Naive thymus-derived CD4-positive, alpha-beta T cell (primary cell): ENCODE measurements around the gene KCNH6. TPM values are rescaled to one million over a fixed set of nuclear protein-coding genes. Genes with fewer than 3 reads are reported as not detected.

ENCODE experiments used
- ATAC-seq: fragments of 150-1000 bp; cut with Tn5 transposase; 2 replicates; pipeline ENCODE4 v1.10.0; 2021; ENCODE audit warnings: mild to moderate bottlenecking, moderate library complexity
- CTCF ChIA-PET: fragments of 350-600 bp; sonication (Branson Sonifier 250); formaldehyde crosslinking; loops from one replicate; lab custom pipeline; 2021; ENCODE audit warnings: antibody characterized with exemption; lab: Charles Lee
- POLR2A ChIA-PET: fragments of 350-600 bp; sonication (Branson Sonifier 250); formaldehyde crosslinking; loops from one replicate; lab custom pipeline; 2021; ENCODE audit warnings: antibody characterized with exemption, inconsistent platforms; lab: Charles Lee
- DNase-seq, 9 donors: peaks; one replicate each; pipeline versions ENCODE4 v3.0.0 to v3.0.0-alpha.2; 2020 to 2022; ENCODE audit warnings: mixed read lengths in 1 of 9
- H3K27ac ChIP-seq: one replicate; pipeline ENCODE4 v1.7.0; 2013; ENCODE audit warnings: mild to moderate bottlenecking, low read depth, low read length, moderate library complexity
- H3K27me3 ChIP-seq, 2 donors: one replicate each; pipeline ENCODE4 v1.7.0; 2013; ENCODE audit warnings: low read length in 2 of 2, mild to moderate bottlenecking in 2 of 2, moderate library complexity in 2 of 2; ENCODE audit not compliant: control insufficient read depth in 2 of 2, insufficient read depth in 2 of 2
- H3K36me3 ChIP-seq, 3 experiments: 1 replicate in 2 of 3; 2 replicates in 1 of 3; pipeline ENCODE4 v1.7.0; 2013; ENCODE audit warnings: low read length in 3 of 3, mild to moderate bottlenecking in 3 of 3, moderate library complexity in 1 of 3; ENCODE audit not compliant: insufficient read depth in 3 of 3, control insufficient read depth in 2 of 3
- H3K4me1 ChIP-seq, 2 donors: one replicate each; pipeline ENCODE4 v1.7.0; 2013; ENCODE audit warnings: low read length in 2 of 2, mild to moderate bottlenecking in 2 of 2, moderate library complexity in 1 of 2; ENCODE audit not compliant: control insufficient read depth in 2 of 2, insufficient read depth in 2 of 2
- H3K4me3 ChIP-seq: 2 replicates; pipeline ENCODE4 v1.7.0; 2013; ENCODE audit warnings: mild to moderate bottlenecking, low read length
- H3K9me3 ChIP-seq, 3 experiments: 1 replicate in 2 of 3; 2 replicates in 1 of 3; pipeline ENCODE4 v1.7.0; 2013; ENCODE audit warnings: low read length in 3 of 3; ENCODE audit not compliant: control insufficient read depth in 2 of 3
- H3K27ac Mint-ChIP-seq, 9 donors: one replicate each; pipeline ENCODE4 v1.8.0; 2020 to 2022; ENCODE audit warnings: mixed read lengths in 9 of 9, mild to moderate bottlenecking in 8 of 9, moderate library complexity in 5 of 9, inconsistent platforms in 2 of 9
- H3K27me3 Mint-ChIP-seq, 5 donors: one replicate each; pipeline ENCODE4 v1.8.0; 2021 to 2022; ENCODE audit warnings: mixed read lengths in 5 of 5, mild to moderate bottlenecking in 1 of 5
- H3K36me3 Mint-ChIP-seq, 5 donors: one replicate each; pipeline ENCODE4 v1.8.0; 2020 to 2022; ENCODE audit warnings: mixed read lengths in 5 of 5, mild to moderate bottlenecking in 3 of 5, inconsistent platforms in 1 of 5
- H3K4me1 Mint-ChIP-seq, 7 donors: one replicate each; pipeline ENCODE4 v1.8.0; 2020 to 2022; ENCODE audit warnings: mixed read lengths in 7 of 7, mild to moderate bottlenecking in 3 of 7, inconsistent platforms in 1 of 7
- H3K4me3 Mint-ChIP-seq, 10 donors: one replicate each; pipeline ENCODE4 v1.8.0; 2020 to 2022; ENCODE audit warnings: mild to moderate bottlenecking in 10 of 10, mixed read lengths in 10 of 10, moderate library complexity in 6 of 10, inconsistent platforms in 2 of 10
- H3K9me3 Mint-ChIP-seq, 11 donors: one replicate each; pipeline ENCODE4 v1.8.0; 2020 to 2022; ENCODE audit warnings: mixed read lengths in 11 of 11, mild to moderate bottlenecking in 4 of 11, inconsistent platforms in 1 of 11, moderate library complexity in 1 of 11
- intact Hi-C, 2 donors: fragments of 100-400 bp; cut with micrococcal nuclease; formaldehyde crosslinking; loops; one replicate each; pipeline ENCODE4 v1.15.1; 2023
- polyA plus RNA-seq, 2 donors: library from polyadenylated mRNA; unstranded; fragments of 300-500 nt; fragmentation: Illumina TruSeq; gene quantifications; one replicate each; pipeline ENCODE4 v1.2.3, GENCODE V29; 2021
- total RNA-seq, 6 experiments: library from RNA in 5 of 6; stranded (reverse) in 5 of 6; gene quantifications; 1 replicate in 5 of 6; 2 replicates in 1 of 6; pipeline ENCODE4 v1.2.3 and lab custom pipeline; 2021 to 2026

KCNH6 gene
- total and polyA plus RNA-seq, 7 experiments from 2014 or later: not detected

DNA sequence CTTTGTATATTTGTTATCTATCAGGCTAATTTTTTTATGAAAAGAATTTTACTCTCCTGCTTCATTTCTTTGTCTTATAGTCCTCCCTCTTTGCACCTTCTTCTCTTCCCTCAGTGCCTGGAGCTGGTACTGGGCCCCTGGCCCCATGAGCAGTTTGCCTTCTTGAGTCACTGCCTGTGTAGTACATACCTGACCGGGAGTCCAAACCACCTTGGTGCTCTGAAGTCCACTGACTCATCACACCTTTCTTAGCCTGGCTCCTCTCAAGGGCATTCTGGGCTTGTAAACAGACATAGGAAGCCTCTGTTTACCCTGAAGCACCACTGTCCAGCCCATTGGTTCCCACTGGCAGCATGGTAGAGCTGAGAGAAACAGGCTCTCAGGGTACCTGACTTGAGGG is 66.5 kb downstream of the KCNH6 start:
- Mint-ChIP-seq H3K36me3 (peaks cover 8 to 60% (median 27%) of the 10 kb centered on the region in 5 donors), H3K4me1 (peaks cover 10 to 14% (median 11%) of the 10 kb centered on the region in 7 donors), H3K27me3 (no peaks in the 10 kb centered on the region), H3K4me3 (no peak overlapping the region), H3K9me3 (no peaks in the 10 kb centered on the region), H3K27ac (peak overlapping the region in 6 of 9 donors; percentile 35 to 71 (median 58))
- POLR2A ChIA-PET: interaction anchor here (0.6 kb wide), 1 partner anchor 933 kb away, joined by 3 read pairs; no protein-coding TSS in a partner anchor
- DNase-seq: no peak
- Histone ChIP-seq H3K4me3 (no peak overlapping the region), H3K27ac (no peak overlapping the region), H3K36me3 (peaks cover 19 to 73% (median 21%) of the 10 kb centered on the region in 3 experiments), H3K4me1 (peaks cover 0 to 10% of the 10 kb centered on the region in 2 donors), H3K27me3 (no peaks in the 10 kb centered on the region), H3K9me3 (no peaks in the 10 kb centered on the region)
- CTCF ChIA-PET: interaction anchor here (0.6 kb wide), 1 partner anchor 105 kb away, joined by 5 read pairs; no protein-coding TSS in a partner anchor
- intact Hi-C loops: no loop called here
- ATAC-seq: no peak

- Mint-ChIP-seq H3K4me1 (peaks cover 0 to 10% (median 3%) of the 10 kb centered on the region in 7 donors), H3K27me3 (no peaks in the 10 kb centered on the region), H3K27ac (peak overlapping the region in 1 of 9 donors; percentile 63), H3K9me3 (no peaks in the 10 kb centered on the region), H3K36me3 (peaks cover 8 to 46% (median 21%) of the 10 kb centered on the region in 5 donors), H3K4me3 (no peak overlapping the region)
- CTCF ChIA-PET: no interaction called here
- ATAC-seq: no peak
- H3K36me3 ChIP-seq: peaks cover 17 to 48% (median 19%) of the 10 kb centered on the region in 3 experiments
- H3K27me3 ChIP-seq: no peaks in the 10 kb centered on the region
- H3K4me1 ChIP-seq: peaks cover 0 to 13% of the 10 kb centered on the region in 2 donors
- no peaks in the 10 kb centered on the region for H3K9me3 ChIP-seq
- POLR2A ChIA-PET: interaction anchor here (0.6 to 1.1 kb wide), 3 partner anchors 113 to 149 kb away, joined by 3 to 4 read pairs (median 3); partner anchors contain the start of gene STRADA
- no peak overlapping the region for H3K27ac ChIP-seq
- no peak overlapping the region for H3K4me3 ChIP-seq
- intact Hi-C loops: no loop called here
- no peak for DNase-seq
Measured at GRCh38 chr17:63592797-63593196, 69.6 kb downstream of the KCNH6 start.

DNA sequence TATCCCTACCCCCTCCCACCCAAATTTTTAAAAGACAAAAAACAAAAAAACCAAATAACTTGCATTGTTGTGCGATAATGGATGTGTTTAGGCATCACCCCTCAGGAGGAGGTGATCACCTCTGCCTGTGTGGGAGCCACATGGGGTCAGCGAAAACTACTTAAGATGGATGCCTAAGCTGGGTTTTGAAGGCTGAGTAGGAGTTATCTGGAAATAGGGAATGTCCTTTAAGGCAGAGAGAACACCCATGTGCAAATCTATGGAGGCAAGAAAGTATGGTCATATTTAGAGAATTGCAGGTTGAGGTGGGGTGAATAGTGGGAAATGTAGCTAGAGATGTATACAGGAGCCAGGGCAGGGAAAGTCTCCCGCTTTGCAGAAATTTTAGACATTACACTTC is 72.0 kb downstream of the KCNH6 start:
- Mint-ChIP-seq H3K27me3 (no peaks in the 10 kb centered on the region), H3K4me1 (peaks cover 2 to 18% (median 10%) of the 10 kb centered on the region in 7 donors), H3K27ac (peak overlapping the region in 3 of 9 donors; percentile 48 to 71 (median 53)), H3K9me3 (peaks cover 0 to 2% (median 0%) of the 10 kb centered on the region in 11 donors), H3K4me3 (no peak overlapping the region), H3K36me3 (peaks cover 0 to 28% (median 15%) of the 10 kb centered on the region in 5 donors)
- DNase-seq (no peak), ATAC-seq (no peak)
- intact Hi-C loops: no loop called here
- Histone ChIP-seq H3K27ac (no peak overlapping the region), H3K4me1 (peaks cover 2 to 27% of the 10 kb centered on the region in 2 donors), H3K4me3 (no peak overlapping the region), H3K9me3 (no peaks in the 10 kb centered on the region), H3K36me3 (peaks cover 4 to 29% (median 11%) of the 10 kb centered on the region in 3 experiments), H3K27me3 (no peaks in the 10 kb centered on the region)
- ChIA-PET CTCF (no interaction called here), POLR2A (no interaction called here)

Other genes with a start within 250 kb of the KCNH6 start
- 10 to 100 TPM in 3 of 5 experiments, 1 to 10 TPM in 2; 5.0 to 20.4 (median 11.0) TPM for gene CYB561, start 77.1 kb upstream of the KCNH6 start, total RNA-seq
- gene CYB561, start 77.1 kb upstream of the KCNH6 start, polyA plus RNA-seq: 1 to 10 TPM; 1.9 to 3.0 TPM
- gene ACE, start 46.3 kb upstream of the KCNH6 start, total RNA-seq: 10 to 100 TPM in 1 of 5 experiments, 1 to 10 TPM in 2, under 1 TPM in 2; 0.73 to 14.4 (median 2.3) TPM
- gene ACE, start 46.3 kb upstream of the KCNH6 start, polyA plus RNA-seq: not detected
- gene DCAF7, start 27.1 kb downstream of the KCNH6 start, total RNA-seq: 100 to 1,000 TPM in 1 of 5 experiments, 10 to 100 TPM in 4; 26.0 to 128 (median 70.0) TPM
- gene DCAF7, start 27.1 kb downstream of the KCNH6 start, polyA plus RNA-seq: 10 to 100 TPM; 56.0 to 83.0 TPM
- gene TACO1, start 77.5 kb downstream of the KCNH6 start, total RNA-seq: 10 to 100 TPM; 11.1 to 20.3 (median 15.2) TPM
- gene TACO1, start 77.5 kb downstream of the KCNH6 start, polyA plus RNA-seq: 10 to 100 TPM; 20.4 to 21.2 TPM
- gene MAP3K3, start 99.1 kb downstream of the KCNH6 start, total RNA-seq: 100 to 1,000 TPM in 1 of 5 experiments, 10 to 100 TPM in 4; 37.5 to 105 (median 85.5) TPM
- 10 to 100 TPM; 29.4 to 45.2 TPM for gene MAP3K3, start 99.1 kb downstream of the KCNH6 start, polyA plus RNA-seq
- gene LIMD2, start 176.8 kb downstream of the KCNH6 start, total RNA-seq: 100 to 1,000 TPM; 575 to 937 (median 595) TPM
- gene LIMD2, start 176.8 kb downstream of the KCNH6 start, polyA plus RNA-seq: 100 to 1,000 TPM; 542 to 792 TPM
- 10 to 100 TPM; 51.0 to 69.7 (median 54.2) TPM for gene STRADA, start 218.4 kb downstream of the KCNH6 start, total RNA-seq
- gene STRADA, start 218.4 kb downstream of the KCNH6 start, polyA plus RNA-seq: 10 to 100 TPM; 19.9 to 24.2 TPM